Stomach (tissue), 4 donors: ENCODE results near the gene TLR2.

Source experiments
- CTCF ChIP-seq, 7 experiments: fragments of 450-650 bp in 4 of 7; fragments of 200-600 bp in 3 of 7; sonication (generic) in 3 of 7; IDR thresholded peaks; one replicate each; pipeline ENCODE4 v1.5.1; 2016 to 2019; ENCODE audit warnings: antibody characterized with exemption in 7 of 7, control low read depth in 2 of 7, mild to moderate bottlenecking in 1 of 7
- EP300 ChIP-seq: sonication (generic); formaldehyde crosslinking; IDR thresholded peaks from one replicate; pipeline ENCODE4 v1.6.1; 2017; ENCODE audit warnings: antibody characterized with exemption
- POLR2A ChIP-seq, 4 donors: fragments of 450-650 bp; IDR thresholded peaks; one replicate each; pipeline ENCODE4 v1.6.1; 2016; ENCODE audit warnings: antibody characterized with exemption in 4 of 4, control low read depth in 2 of 4, mild to moderate bottlenecking in 1 of 4, moderate library complexity in 1 of 4

- no peak for TF ChIP-seq CTCF (IDR thresholded peaks at IDR 0.05)
- TF ChIP-seq POLR2A (IDR thresholded peaks at IDR 0.05): no peak
- TF ChIP-seq EP300: no peak
Measured at GRCh38 chr4:153725136-153725830, 41.2 kb downstream of the TLR2 start.
